ENCODE results near the gene SEC22C.

SEC22C gene

DNA sequence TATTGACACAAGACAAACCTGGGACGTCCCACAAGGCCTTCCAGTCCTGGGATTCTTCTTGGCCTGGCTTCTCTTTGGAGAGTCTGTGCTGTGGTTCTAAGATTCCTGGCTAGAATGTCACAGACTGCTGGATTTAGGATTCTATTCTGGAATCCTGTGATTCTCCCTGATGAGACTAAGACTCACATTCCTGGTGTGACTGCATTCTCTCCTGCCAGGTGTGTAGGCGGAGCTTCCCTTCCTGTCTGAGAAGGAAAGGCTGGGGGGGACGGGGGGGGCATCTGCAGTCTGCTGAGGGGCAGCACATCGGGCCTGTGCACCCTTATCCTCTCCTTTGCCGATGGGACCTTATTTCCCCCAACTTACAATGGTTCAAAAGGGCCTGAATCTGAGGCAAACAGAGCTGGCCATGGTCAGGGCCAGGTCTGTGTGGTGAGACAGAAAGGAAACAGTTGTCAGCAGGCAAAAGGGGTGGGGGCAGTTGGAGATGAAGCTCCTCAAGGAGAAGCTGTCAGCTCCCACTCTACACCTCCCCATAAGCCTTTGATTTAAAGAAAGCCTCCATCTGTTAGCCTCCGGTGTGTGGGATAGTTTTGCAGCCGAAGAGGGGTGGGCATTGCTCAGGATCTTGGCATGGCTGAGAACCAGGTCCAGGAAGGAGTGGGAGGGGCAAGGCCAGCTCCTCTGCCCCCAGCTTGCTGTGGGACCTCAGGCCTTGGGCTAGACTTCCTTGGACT is 48.4 kb downstream of the SEC22C start:
- TF ChIP-seq GATA3 (IDR thresholded peaks at IDR 0.05; ENCODE audit: low read depth, low read length) (no peak), GATA2 (IDR thresholded peaks at IDR 0.05; ENCODE audit: low read depth, low read length) (no peak)

DNA sequence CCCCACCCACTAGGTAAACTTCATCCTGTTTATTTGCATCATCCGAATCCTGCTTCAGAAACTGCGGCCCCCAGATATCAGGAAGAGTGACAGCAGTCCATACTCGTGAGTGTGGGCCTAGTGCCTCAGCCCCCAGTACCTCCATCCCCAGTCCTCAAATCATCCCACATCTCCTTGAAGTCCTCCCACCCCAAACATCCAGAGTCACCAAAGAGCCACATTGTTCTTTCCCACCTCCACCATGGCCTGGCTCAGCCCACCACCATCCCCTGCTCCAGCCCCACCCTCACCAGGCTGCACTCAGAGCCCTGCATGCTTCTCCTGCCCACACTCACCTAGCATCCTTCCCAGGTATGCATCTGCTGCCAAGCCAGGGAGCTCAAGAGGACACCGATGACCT is 49.5 kb downstream of the SEC22C start:
- no peak for TF ChIP-seq GATA3 (IDR thresholded peaks at IDR 0.05; ENCODE audit: low read depth, low read length)
- no peak for TF ChIP-seq GATA2 (IDR thresholded peaks at IDR 0.05; ENCODE audit: low read depth, low read length)

DNA sequence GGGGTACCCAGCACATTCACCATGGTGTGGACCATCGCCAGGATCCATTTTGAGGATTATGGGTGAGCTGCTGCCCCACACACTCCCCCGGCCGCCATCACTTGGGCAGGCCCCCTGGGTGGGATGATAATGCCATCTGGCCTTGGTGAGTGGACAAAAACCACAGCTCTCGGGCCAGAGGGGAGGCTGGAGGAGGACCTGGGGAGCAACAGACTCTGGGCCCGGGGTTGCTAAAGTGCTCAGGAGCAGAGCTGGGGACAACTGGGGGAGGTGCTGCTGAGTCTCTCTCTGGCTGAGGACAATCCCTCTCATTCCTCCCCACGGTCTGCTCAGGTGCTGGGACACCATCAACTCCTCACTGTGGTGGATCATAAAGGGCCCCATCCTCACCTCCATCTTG is 50.3 kb downstream of the SEC22C start:
- no peak for TF ChIP-seq GATA3 (IDR thresholded peaks at IDR 0.05; ENCODE audit: low read depth, low read length)
- no peak for TF ChIP-seq GATA2 (IDR thresholded peaks at IDR 0.05; ENCODE audit: low read depth, low read length)

DNA sequence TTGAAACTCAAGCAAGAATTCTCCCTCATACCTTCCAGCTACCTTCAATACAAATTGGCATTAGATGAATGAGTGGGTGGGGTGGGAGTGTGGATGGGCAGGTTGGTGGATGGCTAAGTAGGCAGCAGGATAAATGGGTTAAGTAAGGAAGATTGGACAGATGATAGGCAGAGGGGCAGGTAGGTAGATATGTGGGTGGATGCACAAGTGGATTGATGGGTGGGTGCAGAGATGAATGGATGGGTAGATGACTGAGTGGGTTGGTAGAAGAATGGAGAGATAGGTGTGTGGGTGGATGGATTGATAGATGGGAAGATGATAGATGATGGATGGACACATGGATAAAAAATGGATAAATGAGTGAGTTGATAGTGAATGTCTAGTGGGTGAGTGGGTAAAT is 51.7 kb downstream of the SEC22C start:
- TF ChIP-seq GATA3 (IDR thresholded peaks at IDR 0.05; ENCODE audit: low read depth, low read length) (no peak), GATA2 (IDR thresholded peaks at IDR 0.05; ENCODE audit: low read depth, low read length) (no peak)

DNA sequence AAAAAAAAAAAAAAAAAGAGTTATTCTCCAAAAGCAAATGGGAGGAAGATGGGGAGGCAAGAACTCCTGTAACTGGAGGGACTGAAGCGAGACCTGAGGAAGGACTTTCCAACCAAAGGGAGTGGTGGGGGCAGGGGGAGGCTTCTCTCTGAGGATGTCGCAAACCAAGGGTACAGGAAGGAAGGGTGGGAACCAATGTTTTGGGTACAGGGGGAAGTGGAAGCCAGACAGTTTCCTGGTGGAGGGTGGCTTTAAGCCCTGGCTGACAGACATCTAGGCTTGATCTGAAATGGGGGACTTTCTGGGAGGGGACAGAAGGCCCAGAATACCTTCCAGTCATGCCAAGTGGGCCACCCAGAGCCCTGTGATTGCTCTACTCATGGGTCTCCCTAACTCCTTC is 52.3 kb downstream of the SEC22C start:
- no peak for TF ChIP-seq GATA2 (IDR thresholded peaks at IDR 0.05; ENCODE audit: low read depth, low read length)
- TF ChIP-seq GATA3 (IDR thresholded peaks at IDR 0.05; ENCODE audit: low read depth, low read length), result no peak

DNA sequence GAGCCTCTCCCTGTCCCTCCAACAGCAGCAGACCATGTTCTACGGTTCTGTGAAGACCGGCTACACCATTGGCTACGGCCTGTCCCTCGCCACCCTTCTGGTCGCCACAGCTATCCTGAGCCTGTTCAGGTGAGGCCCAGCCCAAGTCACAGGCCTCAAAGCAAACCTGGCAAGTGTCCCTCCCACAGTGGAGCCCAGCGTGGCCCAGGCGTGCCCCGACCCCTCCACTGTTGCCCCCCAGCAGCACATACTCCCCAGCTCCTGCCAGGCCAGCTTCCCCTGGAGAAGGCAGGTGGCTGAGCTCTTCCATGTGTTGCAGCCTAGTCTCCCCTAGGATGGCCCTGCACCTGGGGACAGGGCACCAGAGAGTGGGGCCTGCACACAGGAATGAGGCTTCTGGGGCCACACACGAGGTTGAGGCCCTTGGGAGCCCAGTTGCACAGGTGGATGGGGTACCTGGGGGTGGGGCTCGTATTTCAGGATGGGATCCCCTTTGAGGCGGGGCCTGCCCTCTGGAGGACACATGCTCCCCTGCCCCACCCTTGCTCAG is 54.3 kb downstream of the SEC22C start:
- TF ChIP-seq GATA3 (IDR thresholded peaks at IDR 0.05; ENCODE audit: low read depth, low read length), result no peak
- TF ChIP-seq GATA2 (IDR thresholded peaks at IDR 0.05; ENCODE audit: low read depth, low read length), result no peak

DNA sequence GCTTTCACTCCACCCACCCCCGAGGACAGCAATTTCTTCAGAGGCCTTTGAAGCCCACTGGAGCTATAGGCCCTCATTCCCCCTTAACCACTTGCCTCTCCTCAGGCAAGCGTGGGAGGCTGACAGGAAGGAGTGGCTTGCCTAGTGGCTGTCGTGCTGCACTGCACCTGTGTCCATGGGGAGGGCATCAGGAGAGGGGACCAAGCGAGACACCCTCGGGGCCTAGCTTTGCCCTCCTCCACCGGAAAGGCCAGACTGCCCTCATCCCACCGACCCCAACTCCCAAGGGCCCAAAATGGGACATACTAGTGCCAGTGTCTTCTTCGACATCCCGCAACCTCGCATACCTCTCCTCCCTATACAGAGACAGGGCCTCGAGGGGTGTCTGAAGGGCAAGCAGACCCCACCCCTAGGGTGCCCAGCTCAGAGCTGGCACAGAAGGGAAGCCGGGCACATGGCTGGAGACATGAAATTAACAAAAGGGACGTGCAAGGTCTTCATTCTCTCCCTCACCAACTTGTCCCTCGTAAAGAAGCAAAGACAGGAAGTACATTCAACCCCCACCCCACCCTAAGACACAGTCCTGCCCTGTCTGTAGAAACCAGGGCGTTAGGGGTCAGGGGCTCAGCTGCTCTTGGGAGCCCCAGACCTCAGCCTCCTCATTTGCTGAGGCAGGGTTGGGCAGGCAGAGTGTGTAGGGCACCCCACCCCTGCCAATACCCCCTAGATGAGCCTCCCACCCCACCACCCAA is 55.0 kb downstream of the SEC22C start:
- no peak for TF ChIP-seq GATA3 (IDR thresholded peaks at IDR 0.05; ENCODE audit: low read depth, low read length)
- TF ChIP-seq GATA2 (IDR thresholded peaks at IDR 0.05; ENCODE audit: low read depth, low read length), result no peak

DNA sequence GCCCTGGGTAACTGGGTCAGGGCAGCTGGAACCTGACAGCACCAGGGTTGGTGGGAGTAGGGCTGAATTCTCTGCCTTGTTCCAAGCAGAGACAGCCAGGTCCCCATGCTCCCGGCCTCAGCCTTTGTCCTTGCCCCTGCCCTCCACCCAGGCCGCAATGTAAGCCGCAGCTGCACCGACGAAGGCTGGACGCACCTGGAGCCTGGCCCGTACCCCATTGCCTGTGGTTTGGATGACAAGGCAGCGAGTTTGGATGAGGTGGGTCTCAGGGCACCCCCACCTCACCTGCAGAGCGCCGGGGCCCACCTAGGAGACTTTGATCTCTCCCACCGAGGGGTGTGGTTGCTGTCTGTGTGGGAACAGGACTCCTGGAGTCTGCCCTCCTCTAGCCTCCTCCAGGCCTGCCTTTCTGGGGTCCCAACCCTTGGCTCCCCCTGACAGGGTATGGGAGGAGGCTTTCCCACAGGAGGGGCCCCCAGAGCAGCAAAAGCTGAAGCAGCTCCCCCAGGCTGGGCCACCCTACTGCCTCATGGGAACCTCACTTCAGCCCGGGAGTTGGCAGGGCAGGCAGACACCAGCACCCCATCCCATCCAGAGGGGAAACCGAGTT is 55.9 kb downstream of the SEC22C start:
- TF ChIP-seq GATA3 (IDR thresholded peaks at IDR 0.05; ENCODE audit: low read depth, low read length), result no peak
- no peak for TF ChIP-seq GATA2 (IDR thresholded peaks at IDR 0.05; ENCODE audit: low read depth, low read length)

DNA sequence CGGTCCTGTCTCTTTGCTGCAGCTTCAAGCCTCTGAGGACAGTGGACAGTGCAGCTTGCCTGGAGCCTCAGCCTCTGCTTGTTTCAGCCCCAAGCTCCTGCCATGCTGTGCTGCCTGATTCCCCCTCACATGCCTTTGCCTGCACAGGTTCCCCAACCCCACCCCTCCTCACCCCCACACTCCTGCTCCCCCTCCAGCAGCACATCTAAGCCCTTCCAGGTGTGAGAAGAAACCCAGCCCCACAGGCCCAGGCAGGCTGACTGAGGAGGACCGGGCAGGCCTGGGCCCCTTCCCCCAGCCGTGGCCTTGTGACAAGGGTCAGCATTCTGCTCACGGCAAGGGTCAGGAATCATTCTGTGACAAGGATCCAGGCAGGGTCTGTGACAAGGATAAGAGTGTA is 56.6 kb downstream of the SEC22C start:
- TF ChIP-seq GATA2 (IDR thresholded peaks at IDR 0.05; ENCODE audit: low read depth, low read length) (no peak), GATA3 (IDR thresholded peaks at IDR 0.05; ENCODE audit: low read depth, low read length) (no peak)

DNA sequence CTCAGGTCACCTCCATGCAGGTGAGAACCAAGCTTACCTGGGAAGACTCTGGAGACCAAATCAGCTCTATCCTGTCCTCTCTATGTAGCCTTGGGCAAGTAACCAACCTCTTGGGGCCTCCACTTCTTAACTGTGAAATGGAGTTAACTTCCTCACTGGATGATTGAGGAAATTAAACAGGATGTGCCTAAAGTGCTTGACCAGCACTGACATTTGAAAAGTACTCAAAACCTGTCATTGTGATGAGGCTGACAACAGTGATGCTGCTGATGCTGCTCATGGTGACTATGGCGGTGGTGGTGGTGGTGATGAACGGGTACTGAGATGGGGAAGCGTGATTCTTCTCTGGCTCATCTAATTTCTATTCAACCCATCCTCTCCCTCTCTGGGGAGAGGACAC is 57.0 kb downstream of the SEC22C start:
- TF ChIP-seq GATA3 (IDR thresholded peaks at IDR 0.05; ENCODE audit: low read depth, low read length) (no peak), GATA2 (IDR thresholded peaks at IDR 0.05; ENCODE audit: low read depth, low read length) (no peak)

DNA sequence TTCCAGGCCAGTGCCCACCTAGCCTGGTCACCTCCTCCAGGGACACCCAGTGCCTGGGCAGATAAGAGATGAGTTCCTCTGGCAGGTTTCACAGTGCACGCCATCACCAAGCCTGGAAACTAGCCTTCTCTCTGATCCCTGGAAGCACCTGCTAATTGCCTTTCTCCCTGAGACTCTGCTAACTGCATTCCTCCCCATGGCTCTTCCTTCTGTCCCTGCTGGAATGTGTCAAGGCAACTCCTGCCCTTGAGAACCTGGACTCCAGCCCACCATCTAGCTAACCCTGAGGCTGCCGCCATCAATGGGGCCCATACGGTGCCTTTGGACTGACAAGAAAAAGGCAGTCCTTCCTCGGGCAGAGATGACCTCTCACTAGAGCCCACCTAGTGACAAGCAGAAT is 60.9 kb downstream of the SEC22C start:
- TF ChIP-seq GATA3 (IDR thresholded peaks at IDR 0.05; ENCODE audit: low read depth, low read length) (no peak), GATA2 (IDR thresholded peaks at IDR 0.05; ENCODE audit: low read depth, low read length) (no peak)

DNA sequence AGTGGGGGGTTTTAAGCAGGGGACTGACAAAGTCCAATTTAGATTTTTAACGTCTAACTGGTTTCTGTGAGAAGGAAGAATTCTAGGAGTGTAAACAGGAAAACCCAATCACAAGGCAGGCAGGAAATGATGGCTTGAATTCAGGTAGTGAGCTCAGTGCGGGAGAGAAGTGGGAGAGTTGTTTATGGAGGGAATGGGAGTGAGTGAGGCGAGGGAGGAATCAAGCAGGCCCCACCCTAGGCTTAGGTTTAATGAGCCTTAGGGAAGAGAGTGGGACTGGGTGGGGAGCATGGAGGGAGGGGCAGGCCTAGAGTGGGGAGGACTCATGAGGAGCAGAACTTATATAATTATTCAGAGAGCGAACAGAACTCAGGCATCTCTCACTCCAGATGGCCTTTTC is 61.4 kb downstream of the SEC22C start:
- TF ChIP-seq GATA3 (IDR thresholded peaks at IDR 0.05; ENCODE audit: low read depth, low read length), result no peak
- no peak for TF ChIP-seq GATA2 (IDR thresholded peaks at IDR 0.05; ENCODE audit: low read depth, low read length)

DNA sequence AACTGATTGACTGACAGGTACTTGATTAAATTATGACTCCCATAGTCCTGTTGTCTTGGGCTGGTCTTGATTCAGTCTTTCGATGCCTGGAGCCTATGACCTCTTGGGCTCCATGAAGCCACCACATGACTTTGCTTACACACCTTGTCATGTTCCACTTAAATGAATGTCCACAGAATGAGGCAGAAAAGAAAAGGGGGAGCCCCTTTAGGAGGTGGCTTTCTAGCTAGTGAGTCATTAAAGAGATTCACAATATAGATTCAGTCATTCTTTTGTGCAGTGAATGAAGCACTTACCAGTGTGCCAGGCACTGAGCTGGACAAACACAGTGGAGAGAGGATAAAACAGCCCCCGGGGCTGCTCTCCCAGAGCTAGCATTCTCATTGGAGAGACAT is 62.2 kb downstream of the SEC22C start:
- no peak for TF ChIP-seq GATA2 (IDR thresholded peaks at IDR 0.05; ENCODE audit: low read depth, low read length)
- no peak for TF ChIP-seq GATA3 (IDR thresholded peaks at IDR 0.05; ENCODE audit: low read depth, low read length)

DNA sequence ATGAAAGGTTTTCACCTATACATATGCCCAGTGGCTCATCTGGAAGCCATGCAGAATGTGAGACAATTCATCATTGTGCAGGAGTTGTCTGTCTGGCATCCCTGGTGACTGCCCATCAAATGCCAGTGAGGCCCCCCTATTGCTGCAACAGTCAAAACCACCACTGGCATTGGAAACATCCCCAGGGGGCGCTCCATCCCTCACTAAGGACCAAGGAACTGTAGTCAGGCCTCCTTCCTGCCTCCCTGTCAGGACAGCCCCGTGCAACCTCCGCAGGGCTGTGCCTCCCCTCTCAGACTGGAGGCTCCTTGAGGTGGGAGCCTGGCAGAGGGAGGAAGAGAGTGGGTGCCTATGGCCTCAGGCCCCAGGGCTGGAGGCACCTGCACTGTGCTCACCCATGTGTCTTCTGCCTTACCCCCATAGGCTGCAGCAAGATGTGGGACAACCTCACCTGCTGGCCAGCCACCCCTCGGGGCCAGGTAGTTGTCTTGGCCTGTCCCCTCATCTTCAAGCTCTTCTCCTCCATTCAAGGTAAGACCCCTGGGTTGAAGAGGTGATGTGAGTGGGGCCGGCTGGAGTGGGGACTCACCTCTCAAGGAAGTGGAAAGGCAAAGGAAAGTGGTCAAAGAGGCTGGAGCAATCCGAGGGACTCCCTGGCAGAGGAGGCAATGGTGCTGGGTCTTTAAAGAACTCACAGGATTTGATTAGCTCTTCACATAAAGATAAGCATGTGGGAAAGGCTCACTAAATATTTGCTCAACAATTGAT is 62.8 kb downstream of the SEC22C start:
- TF ChIP-seq GATA2 (IDR thresholded peaks at IDR 0.05; ENCODE audit: low read depth, low read length) (no peak), GATA3 (IDR thresholded peaks at IDR 0.05; ENCODE audit: low read depth, low read length) (no peak)

Measured in SH-SY5Y (cell line).